Medulla oblongata (tissue), 1 donor: ENCODE measurements around the gene ERICH6B.
"Not testable (repeated sequence)": the region's sequence is repeated elsewhere in the genome, so short reads cannot be mapped to it uniquely, and the experiment has no call there.

Source experiments
- DNase-seq: peaks from one replicate; pipeline ENCODE4 v3.0.0-alpha.2; 2015; ENCODE audit errors: extremely low spot score

The ERICH6B gene

GRCh38 chr13:45615501-45616101, at the start of gene ERICH6B:
Gene ERICH6B, minus strand, starts transcription at chr13:45615739. Its CDS starts 18,734 bp downstream, at chr13:45597005.
- peak; percentile 58 for DNase-seq

- DNase-seq, result not testable (repeated sequence)
Observed at GRCh38 chr13:45662903-45663302, 47.4 kb upstream of the ERICH6B start.

GRCh38 chr13:45662162-45662561, 46.6 kb upstream of the ERICH6B start:
- DNase-seq, result no peak

- DNase-seq, result not testable (repeated sequence)
Observed at GRCh38 chr13:45660458-45660857, 44.9 kb upstream of the ERICH6B start.

- DNase-seq, result no peak
Observed at GRCh38 chr13:45659536-45659935, 44.0 kb upstream of the ERICH6B start.

- no peak for DNase-seq
Observed at GRCh38 chr13:45658586-45659235, 43.2 kb upstream of the ERICH6B start.

GRCh38 chr13:45654633-45655349, 39.3 kb upstream of the ERICH6B start:
- DNase-seq, result no peak

- DNase-seq, result not testable (repeated sequence)
Observed at GRCh38 chr13:45645263-45645662, 29.7 kb upstream of the ERICH6B start.

- not testable (repeated sequence) for DNase-seq
Observed at GRCh38 chr13:45642159-45642558, 26.6 kb upstream of the ERICH6B start.

GRCh38 chr13:45635291-45635690, 19.8 kb upstream of the ERICH6B start:
- not testable (repeated sequence) for DNase-seq

- DNase-seq, result no peak
Observed at GRCh38 chr13:45630791-45631190, 15.3 kb upstream of the ERICH6B start.

GRCh38 chr13:45629940-45630339, 14.4 kb upstream of the ERICH6B start:
- no peak for DNase-seq

GRCh38 chr13:45628094-45628493, 12.6 kb upstream of the ERICH6B start:
- DNase-seq, result no peak

- DNase-seq, result no peak
Observed at GRCh38 chr13:45627656-45628055, 12.1 kb upstream of the ERICH6B start.

- no peak for DNase-seq
Observed at GRCh38 chr13:45626731-45627374, 11.3 kb upstream of the ERICH6B start.

GRCh38 chr13:45623516-45624090, 8.1 kb upstream of the ERICH6B start:
- no peak for DNase-seq

GRCh38 chr13:45621950-45622349, 6.4 kb upstream of the ERICH6B start:
- no peak for DNase-seq

- DNase-seq, result no peak
Observed at GRCh38 chr13:45607931-45608330, 7.6 kb downstream of the ERICH6B start.

GRCh38 chr13:45604892-45605291, 10.6 kb downstream of the ERICH6B start:
- DNase-seq, result no peak

GRCh38 chr13:45603338-45603737, 12.2 kb downstream of the ERICH6B start:
- DNase-seq, result no peak

GRCh38 chr13:45602183-45603170, 13.1 kb downstream of the ERICH6B start:
- DNase-seq, result no peak
